Activated naive CD4-positive, alpha-beta T cell treated with Interleukin-2 at 50 U/mL for 16 hours (primary cell): ENCODE results near the gene HOXA4.

ENCODE experiments used
- DNase-seq: peaks from one replicate; pipeline ENCODE4 v3.0.0-alpha.2; 2020

The HOXA4 gene

DNA sequence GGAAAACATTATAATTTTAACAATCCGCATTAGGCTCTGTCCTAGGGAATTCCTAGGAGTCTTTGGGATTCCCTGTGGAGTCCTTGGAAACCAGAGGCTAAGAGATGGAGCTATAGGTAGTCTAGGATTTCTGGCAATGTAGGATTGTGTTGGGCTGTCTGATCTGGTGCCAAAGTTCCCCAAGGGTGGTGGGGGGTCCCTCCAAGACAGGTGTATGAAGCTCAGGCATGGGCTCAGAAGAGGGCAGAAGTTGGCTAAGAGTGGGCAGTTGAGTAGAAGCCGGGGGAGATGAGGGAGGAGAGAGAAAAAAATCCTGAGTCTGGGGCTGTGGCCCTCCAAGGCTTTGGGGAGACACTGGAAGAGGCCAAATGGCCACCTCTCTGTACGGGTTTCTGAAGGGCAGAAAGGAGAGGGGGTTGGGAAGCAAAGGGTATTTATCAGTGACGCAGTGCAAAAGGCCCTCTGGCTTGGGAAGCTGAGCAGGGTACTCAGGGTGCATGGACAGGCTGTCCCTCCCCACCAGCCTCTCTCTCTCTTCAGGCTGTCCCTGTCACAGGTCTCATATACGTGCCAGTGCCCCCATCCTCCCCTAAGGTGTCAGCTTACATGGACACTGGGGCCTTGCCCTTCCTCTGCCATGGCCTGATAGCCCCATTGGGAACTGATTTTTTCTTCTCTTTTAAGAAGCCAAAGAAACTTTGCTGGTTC is 16.1 kb upstream of the HOXA4 start:
- no peak for DNase-seq

DNA sequence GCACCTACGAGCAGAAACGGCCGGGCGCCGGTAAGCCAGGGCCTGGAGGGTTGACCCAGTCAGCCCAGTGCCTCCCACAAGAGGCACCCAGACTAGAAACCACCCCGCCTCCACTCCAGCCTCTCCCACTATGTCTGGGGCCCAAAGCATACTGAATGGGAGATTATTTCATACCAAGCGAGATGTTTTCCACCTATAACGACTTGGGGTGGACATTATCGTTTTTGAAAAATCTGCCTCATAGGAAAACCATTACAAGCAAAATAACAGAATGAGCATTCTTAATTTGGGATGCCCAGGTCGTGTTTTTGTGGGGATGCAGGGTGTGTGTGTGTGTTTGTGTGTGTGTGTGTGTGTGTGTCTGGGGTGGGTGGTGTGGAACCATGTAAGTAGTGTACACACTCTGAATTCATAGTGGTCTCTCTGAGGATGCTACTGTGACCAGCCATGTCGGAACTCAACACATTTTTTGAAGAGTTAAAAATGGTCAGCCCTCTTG is 15.4 kb upstream of the HOXA4 start:
- no peak for DNase-seq

DNA sequence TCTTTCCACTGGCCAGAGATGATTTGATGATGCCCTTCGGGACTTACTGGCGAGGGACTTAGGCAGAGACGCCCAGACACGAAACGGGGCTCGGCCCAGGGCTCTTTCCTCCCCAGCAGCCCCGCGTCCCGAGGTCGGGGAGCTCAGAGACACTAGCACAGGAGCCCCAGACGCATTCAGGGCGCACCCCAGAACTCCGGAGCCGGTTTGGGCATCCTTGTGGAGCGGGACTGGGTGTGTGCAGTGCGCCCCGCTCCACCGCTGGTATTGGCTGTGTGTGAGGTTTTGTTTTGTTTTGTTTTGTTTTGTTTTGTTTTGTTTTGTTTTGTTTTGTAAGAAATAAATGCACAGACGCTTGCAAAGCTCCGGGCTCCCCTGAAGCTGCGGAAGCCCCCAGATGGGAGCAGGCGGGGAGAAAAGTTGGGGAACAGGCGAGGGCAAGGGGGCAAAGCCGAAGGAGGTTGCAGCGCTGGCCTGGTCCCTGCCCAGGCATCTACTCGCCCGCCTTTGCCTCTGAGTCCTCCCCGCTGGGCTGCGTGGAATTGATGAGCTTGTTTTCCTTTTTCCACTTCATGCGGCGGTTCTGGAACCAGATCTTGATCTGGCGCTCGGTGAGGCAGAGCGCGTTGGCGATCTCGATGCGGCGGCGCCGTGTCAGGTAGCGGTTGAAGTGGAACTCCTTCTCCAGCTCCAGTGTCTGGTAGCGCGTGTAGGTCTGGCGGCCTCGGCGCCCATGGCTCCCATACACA is 14.8 kb upstream of the HOXA4 start:
- no peak for DNase-seq

DNA sequence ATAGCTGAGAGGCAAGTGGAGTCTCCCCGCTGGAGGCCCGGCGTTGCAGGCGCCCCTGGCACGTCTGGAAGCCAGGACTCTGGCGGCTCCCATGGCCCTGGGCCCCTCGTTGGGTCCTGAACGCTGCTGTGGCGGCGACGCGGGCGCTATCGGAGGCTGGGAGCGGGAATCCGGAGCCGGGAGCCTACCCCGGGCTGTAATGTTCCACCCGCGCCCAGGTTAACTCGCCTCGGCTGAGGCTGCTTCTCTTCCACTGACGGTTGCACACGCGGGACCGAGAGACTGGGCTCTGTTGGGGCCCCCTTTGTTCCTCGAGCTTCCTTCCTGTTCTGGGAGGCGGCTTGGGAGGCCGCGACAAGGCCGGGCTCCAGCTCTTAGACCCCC is 14.2 kb upstream of the HOXA4 start:
- no peak for DNase-seq

DNA sequence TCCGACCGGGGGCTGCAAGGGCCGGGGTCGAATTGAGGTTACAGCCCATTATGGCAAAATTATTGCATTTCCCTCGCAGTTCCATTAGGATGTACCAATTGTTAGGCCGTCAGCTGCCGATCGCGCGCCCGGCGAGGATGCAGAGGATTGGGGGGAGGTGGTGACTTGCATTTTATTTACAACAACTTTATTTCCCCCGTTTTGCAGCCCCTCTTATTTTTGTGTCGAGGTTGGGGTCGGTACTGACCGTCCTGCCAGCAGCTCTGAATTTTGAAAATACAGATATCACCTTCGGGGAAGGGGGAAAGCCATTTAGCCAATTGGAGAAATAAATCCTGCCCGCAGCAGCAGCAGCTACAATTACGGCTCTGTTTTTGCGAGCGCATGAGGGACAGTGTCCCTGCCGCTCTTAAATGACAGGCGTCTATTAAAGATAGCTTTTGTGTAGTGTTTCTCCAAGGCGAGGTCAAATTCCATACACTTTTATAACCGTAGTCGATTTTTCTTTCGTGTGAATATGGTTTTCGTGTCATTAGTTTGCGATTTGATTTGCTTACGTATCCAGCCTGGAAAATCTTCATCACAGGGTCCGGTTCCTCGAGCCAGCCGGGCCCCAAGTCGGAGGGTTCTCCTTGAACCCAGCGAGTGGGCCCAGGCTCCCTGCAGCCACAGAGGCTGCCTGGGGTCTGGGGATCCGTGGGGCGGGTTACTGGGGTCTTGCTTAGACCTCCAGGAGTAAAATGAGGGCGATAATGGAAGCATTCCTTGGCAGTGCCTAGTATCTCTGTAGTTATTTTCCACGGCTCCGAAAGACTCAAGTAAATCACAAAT is 13.6 kb upstream of the HOXA4 start:
- no peak for DNase-seq

DNA sequence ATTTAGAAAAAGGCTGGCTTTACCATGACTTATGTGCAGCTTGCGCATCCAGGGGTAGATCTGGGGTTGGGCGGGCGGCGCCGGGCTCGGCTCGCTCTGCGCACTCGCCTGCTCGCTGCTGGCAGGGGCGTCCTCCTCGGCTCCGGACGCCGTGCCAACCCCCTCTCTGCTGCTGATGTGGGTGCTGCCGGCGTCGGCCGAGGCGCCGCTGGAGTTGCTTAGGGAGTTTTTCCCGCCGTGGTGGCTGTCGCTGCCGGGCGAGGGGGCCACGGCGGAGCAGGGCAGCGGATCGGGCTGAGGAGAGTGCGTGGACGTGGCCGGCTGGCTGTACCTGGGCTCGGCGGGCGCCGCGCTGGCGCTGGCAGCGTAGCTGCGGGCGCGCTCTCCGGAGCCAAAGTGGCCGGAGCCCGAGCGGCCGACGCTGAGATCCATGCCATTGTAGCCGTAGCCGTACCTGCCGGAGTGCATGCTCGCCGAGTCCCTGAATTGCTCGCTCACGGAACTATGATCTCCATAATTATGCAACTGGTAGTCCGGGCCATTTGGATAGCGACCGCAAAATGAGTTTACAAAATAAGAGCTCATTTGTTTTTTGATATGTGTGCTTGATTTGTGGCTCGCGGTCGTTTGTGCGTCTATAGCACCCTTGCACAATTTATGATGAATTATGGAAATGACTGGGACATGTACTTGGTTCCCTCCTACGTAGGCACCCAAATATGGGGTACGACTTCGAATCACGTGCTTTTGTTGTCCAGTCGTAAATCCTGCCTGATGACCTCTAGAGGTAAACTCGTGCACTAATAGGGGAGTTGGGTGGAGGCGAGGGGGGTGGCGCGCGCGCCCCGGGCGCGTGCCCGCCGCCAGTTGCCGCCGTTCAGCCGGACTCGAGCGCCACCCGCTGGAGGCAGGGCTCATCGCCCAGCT is 12.7 kb upstream of the HOXA4 start, which contains the start of gene HOXA5:
Gene HOXA5, minus strand, starts transcription at position 659 of the 927 bp plus-strand sequence. Its CDS starts 74 bp downstream, at position 585.
- DNase-seq = no peak

DNA sequence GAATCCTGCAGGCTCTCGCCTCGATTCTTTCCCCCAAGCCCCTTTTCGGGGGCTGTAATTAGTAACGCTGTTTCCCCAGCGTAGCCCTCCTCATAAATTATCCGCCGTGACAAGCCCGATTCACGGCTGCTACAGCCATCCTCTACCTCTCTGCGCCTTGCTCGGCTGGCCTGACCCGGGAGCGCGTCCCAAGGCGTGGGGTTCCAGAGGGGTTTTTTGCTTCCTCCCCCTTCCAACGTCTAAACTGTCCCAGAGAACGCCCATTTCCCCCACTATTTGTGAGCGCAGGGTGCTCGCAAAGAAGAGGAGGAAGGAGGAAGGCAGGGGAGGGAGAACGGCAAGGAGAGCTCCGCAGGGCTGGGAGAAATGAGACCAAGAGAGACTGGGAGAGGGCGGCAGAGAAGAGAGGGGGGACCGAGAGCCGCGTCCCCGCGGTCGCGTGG is 12.0 kb upstream of the HOXA4 start:
- no peak for DNase-seq

DNA sequence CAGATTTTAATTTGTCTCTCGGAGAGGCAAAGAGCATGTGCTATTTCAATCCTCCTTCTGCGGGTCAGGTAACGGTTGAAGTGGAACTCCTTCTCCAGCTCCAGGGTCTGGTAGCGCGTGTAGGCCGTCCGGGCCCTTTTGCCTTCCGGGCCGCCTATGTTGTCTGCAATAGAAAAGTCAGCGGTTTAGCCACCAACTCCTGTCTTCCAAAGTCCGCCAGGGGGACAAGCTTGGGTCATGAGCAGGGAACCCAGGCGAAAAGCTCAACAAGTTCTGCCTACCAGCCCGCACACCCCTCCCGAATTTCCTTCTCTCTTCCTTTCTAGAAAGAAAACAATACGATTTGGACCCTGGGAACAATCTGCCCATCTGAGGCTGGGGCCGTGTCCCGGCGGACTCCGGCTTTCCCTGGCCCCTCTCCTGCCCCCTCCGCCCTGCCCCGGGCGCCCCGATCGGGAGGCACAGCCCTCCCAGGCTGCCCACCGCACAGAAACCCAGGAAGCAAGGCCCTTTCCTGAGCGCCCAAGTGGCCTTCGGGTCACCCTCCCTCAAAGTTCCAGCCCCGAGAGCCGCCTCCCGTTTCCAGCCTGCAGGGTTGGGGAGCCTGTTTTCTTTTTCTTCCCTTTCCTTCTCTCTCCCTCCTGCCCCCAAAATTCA is 11.5 kb upstream of the HOXA4 start:
- no peak for DNase-seq

DNA sequence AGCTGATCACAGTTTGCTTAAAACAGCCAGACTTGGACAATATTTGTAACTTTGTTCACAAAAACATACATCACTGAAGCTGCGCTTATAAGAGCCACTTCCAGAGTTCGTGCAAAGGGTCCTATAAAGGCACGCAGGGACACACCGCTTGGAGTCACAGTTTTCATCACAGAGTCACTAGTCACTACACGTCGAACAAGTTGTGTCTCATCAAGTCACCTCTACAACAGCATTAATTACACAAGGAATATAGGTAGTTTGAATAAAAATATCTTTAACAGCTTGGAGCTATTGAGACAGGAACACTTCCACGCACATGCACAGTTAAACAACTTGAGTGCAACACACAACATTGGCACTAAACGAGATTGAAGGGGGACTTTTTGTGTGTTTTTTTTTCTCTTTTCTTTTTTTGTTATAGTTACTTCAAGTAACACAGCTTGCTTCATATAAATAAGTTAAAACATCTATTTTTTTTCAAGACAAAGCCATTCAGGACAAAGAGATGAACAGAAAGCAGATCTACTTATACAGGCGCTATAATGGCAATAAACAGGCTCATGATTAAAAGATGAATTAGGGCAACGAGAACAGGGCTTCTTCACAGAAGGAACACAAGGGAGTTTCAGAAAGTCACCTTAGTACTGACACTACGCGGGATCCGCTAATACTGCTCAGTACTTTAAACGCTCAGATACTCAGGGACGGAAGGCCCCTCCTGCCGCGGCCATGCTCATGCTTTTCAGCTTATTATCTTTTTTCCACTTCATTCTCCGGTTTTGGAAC is 10.8 kb upstream of the HOXA4 start:
- no peak for DNase-seq

DNA sequence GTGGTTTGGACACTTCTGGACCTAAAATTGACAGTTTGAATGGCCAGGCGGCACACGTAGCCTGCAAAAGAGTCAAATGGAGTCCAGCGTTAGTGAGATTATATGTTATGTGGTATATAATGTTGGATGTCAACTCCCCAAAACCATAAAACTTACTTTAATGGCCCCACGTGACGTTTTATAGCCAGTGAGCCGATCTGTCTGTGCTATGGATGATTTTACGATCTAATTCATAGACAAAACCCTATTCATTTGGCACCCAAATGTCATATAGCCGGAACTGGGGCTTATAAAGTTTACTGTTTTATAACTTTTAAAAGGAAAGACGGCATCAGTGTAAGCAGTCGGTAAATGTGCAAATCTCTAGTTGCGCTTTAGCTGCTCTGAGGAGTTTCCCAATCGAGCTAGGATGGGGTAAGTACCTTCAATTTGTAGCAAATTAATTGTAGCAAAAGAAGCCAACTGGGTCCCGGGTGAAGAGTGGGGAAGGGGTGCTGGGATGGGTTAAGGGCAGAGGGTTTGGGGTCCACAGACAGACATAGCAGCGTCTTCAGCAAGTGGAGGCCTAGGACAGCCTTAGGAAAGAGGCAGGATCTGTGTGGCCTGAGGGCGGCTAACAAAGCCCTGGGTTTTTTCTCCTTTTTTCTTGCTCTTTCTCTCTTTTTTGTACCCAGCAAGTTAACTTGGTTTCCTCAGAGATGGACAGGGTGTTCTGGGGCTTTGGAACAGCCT is 9.7 kb upstream of the HOXA4 start:
- no peak for DNase-seq

DNA sequence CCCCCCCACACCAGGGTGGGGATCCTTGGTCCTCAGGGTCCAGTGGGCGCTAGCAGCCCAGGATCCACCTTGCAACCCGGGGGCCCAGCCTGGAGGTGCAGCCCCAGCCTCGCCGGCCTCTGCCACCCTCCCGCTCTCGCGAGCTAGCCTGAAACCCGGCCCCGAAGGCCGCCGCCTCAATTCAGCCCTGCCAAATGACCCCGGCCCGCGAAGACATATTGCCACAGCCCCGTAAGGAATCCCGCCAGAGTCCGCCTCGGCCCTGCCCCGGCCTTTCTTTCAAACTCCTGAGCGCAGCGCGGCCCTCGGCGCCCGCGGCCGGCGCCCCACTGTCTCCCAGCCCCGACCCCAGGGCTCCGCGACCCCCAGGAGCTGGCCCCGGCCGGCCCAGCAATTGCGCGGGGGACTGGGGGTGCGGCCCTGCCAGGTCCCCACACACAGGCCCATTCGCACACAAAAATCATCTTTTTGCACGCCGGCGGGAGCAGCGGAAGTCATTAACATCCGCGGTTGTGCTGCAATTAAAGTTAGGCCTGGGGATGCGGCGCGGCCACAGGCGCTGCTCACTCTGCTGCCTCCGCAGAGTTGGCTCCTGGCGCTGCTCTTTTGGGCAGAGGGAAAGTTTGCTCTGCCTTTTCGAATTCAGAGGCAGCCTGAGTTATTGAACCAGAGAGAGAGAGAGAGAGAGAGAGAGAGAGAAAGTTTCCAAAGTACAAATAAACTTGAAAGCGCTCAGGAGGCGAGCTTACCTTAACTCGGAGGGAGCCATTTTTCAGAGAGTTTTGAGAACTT is 9.0 kb upstream of the HOXA4 start:
- no peak for DNase-seq

DNA sequence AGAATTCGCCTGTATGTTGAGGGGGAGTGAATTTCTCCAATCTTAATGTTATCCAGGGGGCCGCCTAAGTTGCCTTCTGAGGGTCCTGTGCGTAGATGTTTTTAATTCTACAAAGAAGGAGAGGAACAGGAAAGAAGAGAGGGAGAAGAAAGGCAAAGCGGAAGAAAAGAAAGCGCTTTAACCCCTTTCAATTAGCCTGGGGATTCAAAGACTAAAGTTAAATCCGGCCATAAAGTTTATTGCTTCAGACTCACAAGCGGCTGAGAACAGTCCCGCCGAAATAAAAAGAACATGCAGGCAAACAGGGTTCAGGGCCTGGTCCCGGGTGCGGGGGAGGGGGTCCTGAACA is 8.4 kb upstream of the HOXA4 start:
- DNase-seq = no peak

DNA sequence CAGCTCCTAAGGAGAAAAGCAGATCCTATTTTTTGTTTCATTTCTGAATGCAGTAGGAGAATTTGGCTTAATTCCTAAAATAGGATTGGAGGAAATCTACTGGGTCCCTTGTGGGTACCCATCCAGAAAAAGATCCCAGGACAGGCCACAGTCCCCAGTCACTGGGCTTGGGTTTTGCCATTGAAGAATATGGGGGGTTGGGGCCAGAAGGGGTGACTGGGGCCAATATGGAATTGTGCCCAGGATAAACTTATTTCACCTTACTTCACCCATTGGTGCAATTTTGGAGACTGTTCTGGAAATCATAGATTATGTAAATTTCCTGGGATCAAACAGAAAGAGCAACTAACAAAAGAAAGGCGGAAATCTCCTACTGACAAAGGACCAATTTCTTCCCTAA is 7.9 kb upstream of the HOXA4 start:
- DNase-seq = no peak

DNA sequence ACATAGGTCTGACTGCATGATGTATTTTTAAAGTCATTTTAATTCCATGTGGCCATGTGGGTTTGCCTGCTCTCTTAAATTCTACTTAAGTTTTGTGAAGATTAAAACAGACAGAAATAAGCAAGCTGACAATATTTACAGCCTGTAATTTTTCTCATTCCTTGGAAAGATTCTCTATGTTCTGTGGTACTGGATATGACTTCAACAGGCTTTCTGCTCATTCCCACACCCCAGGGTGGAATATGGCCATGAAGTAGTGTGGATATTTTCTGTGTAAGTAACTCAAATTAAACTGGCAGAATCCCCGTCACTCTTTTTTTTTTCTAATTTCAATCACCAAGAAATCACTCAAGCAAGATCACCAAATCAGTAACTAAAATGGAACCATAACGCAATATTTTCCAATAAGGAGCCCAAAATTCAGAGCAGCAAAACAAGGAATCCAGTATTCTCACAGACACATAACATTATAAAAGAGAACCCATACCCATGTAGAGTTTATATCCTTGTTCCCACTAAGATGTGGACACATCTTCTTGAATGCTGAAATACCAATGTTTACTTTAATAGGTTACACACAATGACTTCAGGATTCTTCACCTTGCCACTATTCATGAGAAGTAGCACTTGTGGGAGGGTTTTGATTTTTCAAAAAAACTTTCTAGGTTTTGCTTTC is 7.2 kb upstream of the HOXA4 start:
- DNase-seq = no peak

DNA sequence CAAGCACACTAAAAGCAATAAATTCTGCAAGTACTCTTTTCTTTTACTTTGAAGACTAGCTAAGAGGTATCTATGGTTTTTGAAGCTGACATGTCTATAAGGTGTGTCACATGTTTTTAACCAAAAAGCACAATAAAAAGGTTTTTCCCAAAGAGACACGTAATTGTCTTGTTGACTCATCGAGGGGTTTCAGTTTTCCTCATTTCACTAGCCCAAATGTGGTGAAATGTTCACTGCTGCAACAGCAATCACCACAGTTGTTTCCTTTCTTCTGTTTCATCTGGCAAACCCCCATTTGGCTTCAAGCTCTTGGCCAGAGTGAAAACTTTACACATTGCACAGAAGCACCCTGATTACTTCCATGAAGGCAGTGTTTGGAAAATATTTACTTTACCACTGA is 3.8 kb upstream of the HOXA4 start:
- DNase-seq = no peak

DNA sequence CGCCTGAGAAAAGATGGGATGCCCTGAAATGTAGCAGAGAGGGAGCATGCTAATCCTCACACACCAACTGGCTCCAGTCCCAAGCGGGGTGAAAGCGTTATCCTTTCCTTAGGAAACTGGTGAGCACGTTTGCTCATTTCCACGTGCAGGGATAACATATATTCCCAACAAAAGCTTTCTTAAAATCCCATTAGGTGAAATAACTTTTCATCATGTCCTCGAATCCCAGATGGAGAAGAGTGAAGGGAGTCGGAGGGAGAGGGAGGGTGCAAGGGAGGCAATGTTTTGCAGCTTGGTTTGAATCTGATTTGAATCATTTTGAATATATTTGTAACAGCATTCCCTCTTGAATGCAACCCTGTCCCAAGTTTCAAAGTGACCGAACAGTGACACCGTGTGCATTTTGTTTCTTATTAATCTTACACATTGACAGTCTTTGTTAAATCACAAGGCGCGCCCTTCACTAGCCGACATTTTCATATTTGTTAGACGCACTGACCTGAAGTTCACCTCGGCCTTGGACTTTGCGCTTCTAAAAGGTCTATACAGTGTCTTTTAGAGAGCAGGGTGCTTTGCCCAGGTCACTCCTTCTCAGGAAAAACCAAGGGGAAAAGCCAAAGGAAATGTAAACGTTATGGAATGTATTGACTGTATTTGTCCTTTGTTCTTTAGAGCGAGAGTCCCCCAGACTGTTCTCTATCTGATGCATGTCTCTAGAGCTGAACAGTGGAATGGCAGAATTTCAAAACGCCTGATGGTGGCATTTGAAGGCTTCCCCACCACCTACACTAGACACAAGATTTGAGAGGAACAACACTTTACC is 3.1 kb upstream of the HOXA4 start:
- DNase-seq = no peak

DNA sequence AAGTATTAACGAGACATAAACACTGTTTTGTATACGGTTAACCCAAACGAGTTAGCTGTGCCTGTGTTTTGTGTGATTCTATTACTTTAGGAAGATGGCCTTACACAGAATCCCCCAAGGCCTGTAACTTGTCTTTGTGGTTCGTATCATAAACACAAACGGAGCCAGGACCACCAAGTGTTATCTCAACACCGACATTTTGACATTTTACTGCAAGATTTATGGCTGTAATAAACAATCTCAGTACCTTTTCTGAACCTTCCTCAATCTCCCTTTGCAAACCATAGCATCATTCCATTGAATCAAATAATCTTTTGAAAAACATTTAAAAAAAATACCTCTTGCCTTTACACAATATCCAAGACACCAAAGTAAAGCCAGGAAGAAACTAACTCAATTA is 2.4 kb upstream of the HOXA4 start:
- DNase-seq = no peak

DNA sequence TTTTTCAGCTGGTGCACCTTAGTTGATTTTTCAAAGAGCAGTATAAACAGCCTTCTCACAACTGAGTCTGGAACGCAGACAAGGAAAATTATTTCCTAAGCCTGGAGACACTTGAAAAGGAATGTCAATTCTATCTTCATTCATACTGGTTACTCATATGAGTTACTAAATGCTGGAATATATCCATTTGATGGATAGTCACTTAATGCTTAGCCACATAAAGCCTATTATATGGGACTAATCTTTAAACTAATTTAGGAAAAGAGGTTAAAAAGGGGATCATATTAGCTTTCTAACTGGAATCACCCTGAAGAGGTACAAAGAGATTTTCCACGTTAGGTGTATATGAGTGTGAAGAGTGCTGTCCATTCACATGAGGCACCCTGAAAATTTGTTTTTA is 1.7 kb upstream of the HOXA4 start:
- DNase-seq = no peak
